Astrocyte (in vitro differentiated cells and primary cell): ENCODE results near the gene SRMS. TPM values are rescaled to one million over a fixed set of nuclear protein-coding genes. Genes with fewer than 3 reads are reported as not detected.

ENCODE experiments used
- DNase-seq: peaks from one replicate; pipeline ENCODE4 v3.0.0-alpha.2; 2010; ENCODE audit warnings: low read depth
- FAIRE-seq: peaks from 2 replicates; lab custom pipeline; 2011; peaks lifted over from hg19 to GRCh38; lab: Jason Lieb, UNC
- H2AFZ ChIP-seq: 2 replicates; pipeline ENCODE4 v1.6.0; 2012; ENCODE audit warnings: low read depth, low read length, inconsistent platforms
- H3K27ac ChIP-seq: 2 replicates; pipeline ENCODE4 v1.5.1; 2011; ENCODE audit warnings: low read depth, low read length, inconsistent platforms
- H3K27me3 ChIP-seq: 2 replicates; pipeline ENCODE4 v1.6.0; 2011; ENCODE audit warnings: low read length, inconsistent platforms; ENCODE audit not compliant: insufficient read depth
- H3K36me3 ChIP-seq: 2 replicates; pipeline ENCODE4 v1.5.1; 2011; ENCODE audit warnings: low read length, inconsistent platforms; ENCODE audit not compliant: insufficient read depth
- H3K4me1 ChIP-seq: 2 replicates; pipeline ENCODE4 v1.5.1; 2011; ENCODE audit warnings: low read length, inconsistent platforms; ENCODE audit not compliant: insufficient read depth
- H3K4me2 ChIP-seq: 2 replicates; pipeline ENCODE4 v1.6.0; 2012; ENCODE audit warnings: low read length, inconsistent platforms
- H3K4me3 ChIP-seq: 2 replicates; pipeline ENCODE4 v1.5.1; 2011; ENCODE audit warnings: low read depth, mild to moderate bottlenecking, low read length, inconsistent platforms; ENCODE audit not compliant: insufficient read depth
- H3K79me2 ChIP-seq: 2 replicates; pipeline ENCODE4 v1.6.0; 2012; ENCODE audit warnings: mild to moderate bottlenecking, low read length, inconsistent platforms; ENCODE audit not compliant: insufficient read depth
- H3K9ac ChIP-seq: 2 replicates; pipeline ENCODE4 v1.6.0; 2012; ENCODE audit warnings: mild to moderate bottlenecking, low read length, inconsistent platforms
- H3K9me3 ChIP-seq: 2 replicates; pipeline ENCODE4 v1.5.1; 2012; ENCODE audit warnings: low read depth, mild to moderate bottlenecking, low read length, inconsistent platforms; ENCODE audit not compliant: insufficient read depth
- H4K20me1 ChIP-seq: 2 replicates; pipeline ENCODE4 v1.6.0; 2012; ENCODE audit warnings: low read length, inconsistent platforms; ENCODE audit not compliant: insufficient read depth
- H3K27ac Mint-ChIP-seq: one replicate; pipeline ENCODE4 v1.8.0; 2021; ENCODE audit warnings: mild to moderate bottlenecking, mixed read lengths; ENCODE audit not compliant: unreplicated experiment
- H3K27me3 Mint-ChIP-seq: one replicate; pipeline ENCODE4 v1.8.0; 2021; ENCODE audit warnings: low read depth, mixed read lengths; ENCODE audit not compliant: unreplicated experiment
- H3K36me3 Mint-ChIP-seq: one replicate; pipeline ENCODE4 v1.8.0; 2021; ENCODE audit warnings: low read depth, mixed read lengths; ENCODE audit not compliant: unreplicated experiment
- H3K4me1 Mint-ChIP-seq: one replicate; pipeline ENCODE4 v1.8.0; 2021; ENCODE audit warnings: low read depth, mixed read lengths; ENCODE audit not compliant: unreplicated experiment
- H3K4me3 Mint-ChIP-seq: one replicate; pipeline ENCODE4 v1.8.0; 2021; ENCODE audit warnings: mild to moderate bottlenecking, moderate library complexity, mixed read lengths; ENCODE audit not compliant: unreplicated experiment
- H3K9me3 Mint-ChIP-seq: one replicate; pipeline ENCODE4 v1.8.0; 2021; ENCODE audit warnings: mild to moderate bottlenecking, mixed read lengths; ENCODE audit not compliant: unreplicated experiment
- EZH2 ChIP-seq: IDR thresholded peaks from 2 replicates; pipeline ENCODE4 v1.6.1; 2012; ENCODE audit warnings: mild to moderate bottlenecking, low read length, inconsistent platforms; ENCODE audit not compliant: insufficient read depth
- total RNA-seq: library from RNA; stranded (reverse); gene quantifications from 2 replicates; pipeline ENCODE4 v1.2.1, GENCODE V29; 2021
- TF ChIP-seq, protein P1 (sequence below): IDR thresholded peaks from 2 replicates; pipeline ENCODE4 v1.5.1; 2011; ENCODE audit warnings: low read depth, mild to moderate bottlenecking, inconsistent platforms, low read length, moderate library complexity; ENCODE audit not compliant: insufficient read depth

The SRMS gene
- total RNA-seq, 1 donor from 2014 or later, result 0.14 TPM

DNA sequence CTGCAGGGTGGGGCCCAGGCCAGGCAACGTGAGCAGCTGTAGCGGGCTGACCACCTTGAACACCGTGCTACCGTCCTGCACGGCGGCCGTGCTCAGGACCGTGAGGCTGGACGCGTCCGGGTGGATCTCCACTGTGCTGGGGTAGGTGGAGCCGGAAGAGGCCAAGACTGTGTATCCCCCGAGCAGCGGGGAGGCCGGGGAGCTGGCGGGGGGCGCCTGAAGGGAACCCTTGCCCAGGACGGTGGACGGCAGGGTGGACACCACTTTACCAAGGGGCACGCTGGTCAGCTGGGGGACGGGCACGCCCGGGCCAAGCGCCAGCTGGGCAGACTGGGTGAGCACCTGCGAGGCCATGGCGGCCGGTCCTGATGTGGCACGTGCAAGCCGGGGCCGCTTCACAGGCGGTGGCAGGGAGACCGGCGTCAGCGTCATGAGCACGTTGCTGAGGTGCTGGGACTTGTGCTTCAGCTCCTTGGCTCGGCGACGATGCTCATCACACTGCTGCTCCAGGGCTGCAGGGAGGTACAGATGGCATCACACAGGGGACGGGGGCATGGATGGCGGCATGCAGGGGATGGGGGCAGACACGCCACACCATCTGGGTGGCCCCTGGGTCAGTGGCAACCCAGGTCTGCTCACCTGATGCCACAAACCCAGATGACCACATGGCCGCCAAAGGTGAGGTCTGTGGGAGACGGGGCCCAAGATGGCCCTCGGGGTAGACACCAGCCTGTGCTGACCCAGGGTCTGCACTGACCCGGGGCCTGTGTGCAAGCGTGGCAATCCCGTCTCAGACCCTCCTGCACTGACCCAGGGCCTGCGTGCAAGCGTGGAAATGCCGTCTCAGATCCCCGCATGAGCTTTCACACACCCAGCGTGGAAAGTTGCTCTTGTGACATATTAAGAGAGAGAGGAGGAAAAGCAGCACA lies 42.9 kb upstream of the SRMS start:
- no peaks in the 10 kb centered on the region for H3K9me3 Mint-ChIP-seq
- DNase-seq (no peak), FAIRE-seq (no peak)
- H3K4me2 ChIP-seq, result no peak overlapping the region
- H3K4me3 ChIP-seq, result no peak overlapping the region
- no peaks in the 10 kb centered on the region for H3K79me2 ChIP-seq
- no peaks in the 10 kb centered on the region for H3K36me3 ChIP-seq
- no peak overlapping the region for H3K27ac ChIP-seq
- no peaks in the 10 kb centered on the region for H4K20me1 ChIP-seq
- no peaks in the 10 kb centered on the region for H3K27me3 ChIP-seq
- TF ChIP-seq, protein P1, sequence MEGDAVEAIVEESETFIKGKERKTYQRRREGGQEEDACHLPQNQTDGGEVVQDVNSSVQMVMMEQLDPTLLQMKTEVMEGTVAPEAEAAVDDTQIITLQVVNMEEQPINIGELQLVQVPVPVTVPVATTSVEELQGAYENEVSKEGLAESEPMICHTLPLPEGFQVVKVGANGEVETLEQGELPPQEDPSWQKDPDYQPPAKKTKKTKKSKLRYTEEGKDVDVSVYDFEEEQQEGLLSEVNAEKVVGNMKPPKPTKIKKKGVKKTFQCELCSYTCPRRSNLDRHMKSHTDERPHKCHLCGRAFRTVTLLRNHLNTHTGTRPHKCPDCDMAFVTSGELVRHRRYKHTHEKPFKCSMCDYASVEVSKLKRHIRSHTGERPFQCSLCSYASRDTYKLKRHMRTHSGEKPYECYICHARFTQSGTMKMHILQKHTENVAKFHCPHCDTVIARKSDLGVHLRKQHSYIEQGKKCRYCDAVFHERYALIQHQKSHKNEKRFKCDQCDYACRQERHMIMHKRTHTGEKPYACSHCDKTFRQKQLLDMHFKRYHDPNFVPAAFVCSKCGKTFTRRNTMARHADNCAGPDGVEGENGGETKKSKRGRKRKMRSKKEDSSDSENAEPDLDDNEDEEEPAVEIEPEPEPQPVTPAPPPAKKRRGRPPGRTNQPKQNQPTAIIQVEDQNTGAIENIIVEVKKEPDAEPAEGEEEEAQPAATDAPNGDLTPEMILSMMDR, result no peak
- TF ChIP-seq EZH2, result no peak
- peaks cover 2% of the 10 kb centered on the region for H3K4me1 Mint-ChIP-seq
- no peak overlapping the region for H3K27ac Mint-ChIP-seq
- no peak overlapping the region for H2AFZ ChIP-seq
- peaks cover 4% of the 10 kb centered on the region for H3K27me3 Mint-ChIP-seq
- H3K4me3 Mint-ChIP-seq, result no peak overlapping the region
- H3K9me3 ChIP-seq, result no peaks in the 10 kb centered on the region
- H3K9ac ChIP-seq, result no peak overlapping the region
- peaks cover 14% of the 10 kb centered on the region for H3K36me3 Mint-ChIP-seq
- H3K4me1 ChIP-seq, result peaks cover 7% of the 10 kb centered on the region

DNA sequence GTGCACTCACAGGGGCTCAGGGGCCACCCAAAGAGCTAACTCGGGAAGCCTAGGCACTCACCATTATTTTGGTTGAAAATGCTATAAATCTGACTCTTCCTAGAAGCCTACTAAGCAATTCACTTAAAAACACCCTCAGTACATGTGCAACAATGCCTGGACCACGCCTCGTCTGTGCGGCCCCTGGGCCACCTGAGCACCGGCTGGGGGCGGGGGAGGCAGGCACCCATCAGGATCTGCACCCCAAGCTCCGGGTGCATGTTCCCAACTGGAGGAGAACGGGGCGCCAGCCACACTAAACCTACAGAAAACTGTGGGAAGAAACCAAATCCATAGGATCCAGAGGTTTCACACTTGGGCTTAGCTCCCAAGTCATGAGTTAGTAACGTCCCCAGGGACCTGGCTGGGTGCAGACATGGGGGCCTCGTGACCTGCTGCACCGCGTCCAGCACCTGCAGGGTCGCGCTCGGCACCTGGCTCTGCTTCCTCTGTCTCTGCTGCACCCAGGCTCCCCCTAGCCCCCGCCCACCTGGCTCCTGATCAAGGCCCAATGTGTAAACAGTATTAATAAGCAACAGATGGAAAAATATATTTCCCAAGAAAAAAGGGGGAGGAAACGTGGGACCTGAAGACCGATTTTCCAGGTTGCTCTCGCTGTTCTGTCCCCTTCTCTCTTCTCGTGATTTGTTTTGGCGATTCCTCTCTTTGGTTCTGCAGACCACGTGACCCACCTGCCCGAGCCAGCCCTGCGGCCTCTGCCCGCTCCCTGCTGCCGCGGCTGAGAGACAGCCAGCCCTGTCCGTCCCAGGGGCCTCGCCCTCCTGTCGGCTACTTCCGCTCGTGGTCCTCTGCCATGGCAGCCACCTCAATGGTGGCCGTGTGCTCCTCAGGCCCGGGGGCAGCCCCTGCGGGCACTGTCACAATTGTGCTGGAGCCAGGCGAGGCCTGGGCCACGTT lies 42.0 kb upstream of the SRMS start:
- H3K4me2 ChIP-seq, result no peak overlapping the region
- H3K27ac Mint-ChIP-seq, result no peak overlapping the region
- H3K27me3 Mint-ChIP-seq, result peaks cover 4% of the 10 kb centered on the region
- no peak overlapping the region for H2AFZ ChIP-seq
- no peaks in the 10 kb centered on the region for H3K9me3 Mint-ChIP-seq
- peaks cover 2% of the 10 kb centered on the region for H3K4me1 Mint-ChIP-seq
- no peak for DNase-seq
- no peak overlapping the region for H3K27ac ChIP-seq
- H3K4me3 ChIP-seq, result no peak overlapping the region
- no peak overlapping the region for H3K9ac ChIP-seq
- peaks cover 7% of the 10 kb centered on the region for H3K4me1 ChIP-seq
- H3K36me3 ChIP-seq, result no peaks in the 10 kb centered on the region
- no peaks in the 10 kb centered on the region for H4K20me1 ChIP-seq
- no peak overlapping the region for H3K4me3 Mint-ChIP-seq
- no peaks in the 10 kb centered on the region for H3K27me3 ChIP-seq
- TF ChIP-seq, protein P1, result no peak
- TF ChIP-seq EZH2, result no peak
- H3K36me3 Mint-ChIP-seq, result peaks cover 9% of the 10 kb centered on the region
- no peaks in the 10 kb centered on the region for H3K9me3 ChIP-seq
- no peaks in the 10 kb centered on the region for H3K79me2 ChIP-seq
- no peak for FAIRE-seq
